ENCODE results near the gene OR51L1. TPM values are rescaled to one million over a fixed set of nuclear protein-coding genes. Genes with fewer than 3 reads are reported as not detected.

OR51L1 gene
- total RNA-seq, 1 donor: not detected

- H3K79me2 ChIP-seq (ENCODE audit: insufficient read depth, low read length): no peaks in the 10 kb centered on the region
- no peaks in the 10 kb centered on the region for H3K36me3 ChIP-seq (ENCODE audit: insufficient read depth, low read length)
- H3K4me3 ChIP-seq (ENCODE audit: insufficient read depth, low read length): no peak overlapping the region
- H3K9me3 ChIP-seq (ENCODE audit: low read depth, low read length): no peaks in the 10 kb centered on the region
- no peaks in the 10 kb centered on the region for H3K4me1 ChIP-seq (ENCODE audit: insufficient read depth, low read length)
- no peak overlapping the region for H3K4me2 ChIP-seq (ENCODE audit: insufficient read depth, low read length)
- H4K20me1 ChIP-seq (ENCODE audit: insufficient read depth, low read length): no peaks in the 10 kb centered on the region
- no peak overlapping the region for H2AFZ ChIP-seq (ENCODE audit: low read length)
- no peak overlapping the region for H3K27ac ChIP-seq (ENCODE audit: low read depth, low read length)
- DNase-seq (ENCODE audit: insufficient read length, low spot score, missing footprints): no peak
- H3K27me3 ChIP-seq (ENCODE audit: insufficient read depth, low read length): no peaks in the 10 kb centered on the region
- TF ChIP-seq CTCF (IDR thresholded peaks at IDR 0.05; ENCODE audit: extremely low read depth, low read depth, low read length): no peak
These were observed 42.0 kb downstream of the OR51L1 start for GRCh38 chr11:5036669-5037068.

- Histone ChIP-seq H3K4me3 (ENCODE audit: insufficient read depth, low read length) (no peak overlapping the region), H3K27me3 (ENCODE audit: insufficient read depth, low read length) (no peaks in the 10 kb centered on the region), H3K27ac (ENCODE audit: low read depth, low read length) (no peak overlapping the region), H3K4me2 (ENCODE audit: insufficient read depth, low read length) (no peak overlapping the region), H4K20me1 (ENCODE audit: insufficient read depth, low read length) (no peaks in the 10 kb centered on the region), H3K79me2 (ENCODE audit: insufficient read depth, low read length) (no peaks in the 10 kb centered on the region), H3K9me3 (ENCODE audit: low read depth, low read length) (no peaks in the 10 kb centered on the region), H3K36me3 (ENCODE audit: insufficient read depth, low read length) (no peaks in the 10 kb centered on the region), H2AFZ (ENCODE audit: low read length) (no peak overlapping the region), H3K4me1 (ENCODE audit: insufficient read depth, low read length) (no peaks in the 10 kb centered on the region)
- no peak for TF ChIP-seq CTCF (IDR thresholded peaks at IDR 0.05; ENCODE audit: extremely low read depth, low read depth, low read length)
- no peak for DNase-seq (ENCODE audit: insufficient read length, low spot score, missing footprints)
These were observed 43.3 kb downstream of the OR51L1 start for GRCh38 chr11:5037926-5038325.

- Histone ChIP-seq H3K27ac (ENCODE audit: low read depth, low read length) (no peak overlapping the region), H3K36me3 (ENCODE audit: insufficient read depth, low read length) (no peaks in the 10 kb centered on the region), H2AFZ (ENCODE audit: low read length) (no peak overlapping the region), H4K20me1 (ENCODE audit: insufficient read depth, low read length) (no peaks in the 10 kb centered on the region), H3K27me3 (ENCODE audit: insufficient read depth, low read length) (no peaks in the 10 kb centered on the region), H3K4me3 (ENCODE audit: insufficient read depth, low read length) (no peak overlapping the region), H3K4me1 (ENCODE audit: insufficient read depth, low read length) (no peaks in the 10 kb centered on the region), H3K9me3 (ENCODE audit: low read depth, low read length) (no peaks in the 10 kb centered on the region), H3K4me2 (ENCODE audit: insufficient read depth, low read length) (no peak overlapping the region), H3K79me2 (ENCODE audit: insufficient read depth, low read length) (no peaks in the 10 kb centered on the region)
- no peak for DNase-seq (ENCODE audit: insufficient read length, low spot score, missing footprints)
- TF ChIP-seq CTCF (IDR thresholded peaks at IDR 0.05; ENCODE audit: extremely low read depth, low read depth, low read length): no peak
These were observed 43.7 kb downstream of the OR51L1 start for GRCh38 chr11:5038341-5038740.

- no peak for TF ChIP-seq CTCF (IDR thresholded peaks at IDR 0.05; ENCODE audit: extremely low read depth, low read depth, low read length)
- no peaks in the 10 kb centered on the region for H3K27me3 ChIP-seq (ENCODE audit: insufficient read depth, low read length)
- H3K4me2 ChIP-seq (ENCODE audit: insufficient read depth, low read length): no peak overlapping the region
- no peaks in the 10 kb centered on the region for H3K4me1 ChIP-seq (ENCODE audit: insufficient read depth, low read length)
- H2AFZ ChIP-seq (ENCODE audit: low read length): no peak overlapping the region
- H3K9me3 ChIP-seq (ENCODE audit: low read depth, low read length): no peaks in the 10 kb centered on the region
- no peak overlapping the region for H3K4me3 ChIP-seq (ENCODE audit: insufficient read depth, low read length)
- no peaks in the 10 kb centered on the region for H4K20me1 ChIP-seq (ENCODE audit: insufficient read depth, low read length)
- DNase-seq (ENCODE audit: insufficient read length, low spot score, missing footprints): no peak
- no peaks in the 10 kb centered on the region for H3K79me2 ChIP-seq (ENCODE audit: insufficient read depth, low read length)
- no peaks in the 10 kb centered on the region for H3K36me3 ChIP-seq (ENCODE audit: insufficient read depth, low read length)
- H3K27ac ChIP-seq (ENCODE audit: low read depth, low read length): no peak overlapping the region
These were observed 46.2 kb downstream of the OR51L1 start for GRCh38 chr11:5040876-5041275.

Measured in osteoblast (primary cell).